ENCODE measurements around the gene PIK3R1. TPM values are rescaled to one million over a fixed set of nuclear protein-coding genes. Genes with fewer than 3 reads are reported as not detected.

The PIK3R1 gene
- polyA plus RNA-seq, 1 donor, result 92.7 TPM

- DNase-seq, result no peak
These were observed 35.2 kb downstream of the PIK3R1 start for GRCh38 chr5:68250661-68251298.

DNA sequence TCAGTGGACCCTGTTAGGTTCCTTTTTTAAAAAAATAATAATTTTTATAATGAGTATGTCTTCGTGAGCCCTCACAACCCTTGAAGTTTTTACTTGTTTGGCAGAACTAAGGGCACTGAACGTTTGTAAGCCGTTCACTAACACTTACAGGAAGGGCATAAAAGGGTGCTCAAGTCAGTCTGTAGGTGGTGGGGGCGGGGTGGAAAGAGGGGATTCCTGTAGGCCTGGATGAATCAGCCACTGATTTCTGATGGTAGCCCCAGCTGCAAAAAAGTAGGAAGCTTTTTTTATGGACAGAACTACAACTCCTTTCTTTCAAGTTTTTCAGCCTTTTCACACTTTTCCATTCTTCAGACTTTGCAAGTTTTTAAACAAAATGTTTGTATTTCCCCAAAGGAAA is 35.8 kb downstream of the PIK3R1 start:
- no peak for DNase-seq

DNA sequence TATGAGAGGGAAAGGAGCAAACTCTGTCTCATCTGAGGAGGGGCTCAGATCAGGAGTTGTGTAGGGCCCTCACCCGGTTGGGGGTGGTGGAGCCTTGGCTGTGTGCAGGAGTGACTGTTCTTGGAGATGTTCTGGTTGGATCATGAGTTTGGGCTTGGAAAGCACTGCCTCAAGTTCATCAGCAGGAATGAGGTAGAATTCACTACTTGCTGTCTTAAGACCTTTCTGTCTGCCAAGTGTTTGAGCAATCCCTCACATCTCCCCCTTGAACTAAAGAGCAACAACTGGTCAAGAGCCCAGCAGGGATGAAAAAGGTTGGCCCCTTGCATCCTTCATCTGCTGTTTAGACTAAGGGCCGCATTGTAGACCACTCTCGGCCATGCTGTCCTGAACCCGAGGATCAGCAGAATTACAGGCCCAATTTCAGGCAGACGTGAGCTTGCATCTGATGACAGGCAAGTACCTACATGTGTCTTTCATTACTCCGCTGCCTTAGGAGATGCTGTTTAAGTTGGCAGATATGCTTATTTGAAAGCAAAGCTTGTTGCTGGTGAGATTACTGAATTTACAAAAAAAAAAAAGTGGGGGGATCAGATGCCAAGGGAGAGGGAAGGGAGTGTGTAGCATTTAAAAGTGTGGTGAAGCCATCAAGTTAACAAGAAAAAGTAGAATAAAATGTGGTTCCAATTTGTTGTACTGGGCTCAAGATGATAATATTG is 36.4 kb downstream of the PIK3R1 start:
- no peak for DNase-seq

DNA sequence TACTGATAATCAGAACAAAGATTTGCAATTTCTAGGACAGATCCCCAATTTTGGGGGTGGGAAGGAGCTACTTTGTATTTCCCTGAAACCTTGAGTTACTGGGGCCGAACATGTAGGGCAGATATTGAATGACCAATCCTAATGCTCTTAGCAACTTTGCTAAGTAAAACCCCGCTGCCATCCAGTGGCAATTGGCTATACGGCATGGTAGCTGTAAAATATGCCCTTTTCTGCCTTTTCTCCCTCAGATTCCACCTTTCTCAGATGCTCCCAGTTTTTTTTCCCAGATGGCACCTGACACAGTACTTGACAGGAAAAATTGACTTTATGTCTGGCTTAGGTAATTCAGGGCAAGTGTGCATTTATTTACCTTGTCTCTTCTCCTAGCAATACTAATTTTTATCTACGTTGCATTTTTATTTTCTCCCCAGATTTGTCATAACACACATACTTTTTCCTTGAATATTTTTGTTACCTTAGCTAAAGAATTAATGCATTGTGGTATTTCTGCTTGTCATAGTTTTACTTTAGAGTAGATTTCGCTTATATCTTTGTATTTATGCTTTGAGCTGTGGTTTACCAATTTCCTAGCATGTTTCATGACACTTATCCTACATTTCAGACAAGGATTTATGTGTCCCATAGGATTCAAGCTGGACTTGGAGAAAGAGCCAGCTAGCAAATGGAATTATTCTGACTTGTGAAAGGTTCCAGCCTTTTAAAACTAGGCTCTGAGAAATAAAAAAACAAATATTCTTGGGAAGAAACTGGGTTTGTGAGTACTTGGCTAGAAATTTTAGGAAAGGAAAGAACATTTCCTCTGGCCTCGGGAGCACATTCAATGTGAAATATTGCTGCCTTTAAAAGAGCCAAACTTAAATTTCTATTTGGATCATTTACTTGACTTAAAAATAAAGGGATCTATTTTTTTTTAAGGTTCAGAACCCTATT is 37.4 kb downstream of the PIK3R1 start:
- DNase-seq, result peak; percentile 71

GRCh38 chr5:68253624-68254585 is 38.3 kb downstream of the PIK3R1 start:
- no peak for DNase-seq

GRCh38 chr5:68254810-68255209 is 39.3 kb downstream of the PIK3R1 start:
- DNase-seq, result no peak

- DNase-seq, result no peak
These were observed 40.0 kb downstream of the PIK3R1 start for GRCh38 chr5:68255305-68256120.

GRCh38 chr5:68257210-68257609 is 41.7 kb downstream of the PIK3R1 start:
- no peak for DNase-seq

GRCh38 chr5:68258531-68258930 is 43.0 kb downstream of the PIK3R1 start:
- DNase-seq, result no peak

- DNase-seq, result no peak
These were observed 44.1 kb downstream of the PIK3R1 start for GRCh38 chr5:68259700-68260099.

GRCh38 chr5:68260467-68260866 is 44.9 kb downstream of the PIK3R1 start:
- no peak for DNase-seq

- DNase-seq, result no peak
These were observed 45.6 kb downstream of the PIK3R1 start for GRCh38 chr5:68261169-68261568.

DNA sequence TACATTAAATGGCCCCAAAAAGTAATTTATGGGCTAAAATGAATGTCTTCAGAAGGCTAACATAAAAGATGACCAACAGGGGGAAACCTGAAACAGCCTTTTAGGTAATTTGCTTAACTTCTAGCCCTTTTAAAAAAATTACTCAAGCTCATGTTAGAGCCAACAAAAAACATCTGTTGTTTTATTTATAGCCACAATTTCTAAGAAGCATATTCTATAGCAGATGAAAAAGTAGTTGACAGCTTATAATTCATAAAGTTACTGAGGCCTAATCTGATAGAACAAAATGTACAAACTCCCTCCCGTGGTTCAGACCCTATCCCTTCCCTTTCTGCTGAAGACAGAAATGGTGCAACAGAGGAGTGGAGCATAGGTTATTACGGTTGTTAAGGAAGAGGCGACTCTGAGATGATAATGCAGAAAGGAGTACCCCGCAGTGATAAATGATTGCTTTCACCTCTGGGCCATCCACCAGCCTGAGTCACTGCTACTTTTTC is 46.1 kb downstream of the PIK3R1 start:
- DNase-seq, result no peak

DNA sequence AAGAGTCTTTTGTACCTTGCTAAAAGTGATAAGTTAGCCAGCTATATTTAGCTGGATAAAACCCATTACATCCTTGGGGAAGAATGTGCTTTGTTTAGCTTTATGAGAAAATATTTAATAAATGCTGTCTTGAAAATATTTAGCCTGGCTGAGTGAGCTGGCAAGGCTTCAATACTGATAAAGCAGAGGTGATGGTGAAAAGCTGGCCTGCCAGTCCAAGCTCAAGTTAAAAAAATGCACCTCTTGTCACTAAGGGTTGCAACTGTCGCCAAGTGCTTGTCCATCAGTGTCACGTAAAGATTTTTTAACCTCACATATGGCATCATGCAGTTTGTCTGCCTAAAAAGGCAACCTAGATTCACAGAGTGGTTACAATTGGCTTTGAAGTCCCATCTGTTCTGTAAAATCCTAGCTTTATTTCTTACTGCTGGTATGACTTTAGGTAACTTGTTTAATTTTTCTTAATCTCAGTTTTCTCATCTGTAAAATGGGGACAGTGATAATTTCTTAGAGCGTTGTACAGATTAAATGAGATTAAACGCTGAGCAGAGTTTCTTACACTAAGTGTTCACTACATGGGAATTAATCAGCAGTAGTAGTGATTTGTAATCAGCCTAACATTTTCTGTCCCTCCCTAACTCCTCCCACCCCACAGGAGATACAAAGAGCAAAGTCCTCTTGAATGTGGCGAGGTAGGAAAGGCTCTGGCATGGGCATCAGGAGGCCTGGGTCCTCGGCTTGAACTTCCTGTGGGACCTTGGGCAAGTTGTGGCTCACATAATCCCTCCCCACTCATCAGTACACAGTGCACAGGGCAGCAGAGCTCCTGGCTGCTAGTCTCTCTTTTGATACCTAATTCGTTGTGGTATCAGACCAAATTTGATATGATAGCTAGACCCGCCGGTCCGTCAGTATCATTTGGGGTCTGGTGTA is 48.7 kb downstream of the PIK3R1 start:
- DNase-seq, result no peak

DNA sequence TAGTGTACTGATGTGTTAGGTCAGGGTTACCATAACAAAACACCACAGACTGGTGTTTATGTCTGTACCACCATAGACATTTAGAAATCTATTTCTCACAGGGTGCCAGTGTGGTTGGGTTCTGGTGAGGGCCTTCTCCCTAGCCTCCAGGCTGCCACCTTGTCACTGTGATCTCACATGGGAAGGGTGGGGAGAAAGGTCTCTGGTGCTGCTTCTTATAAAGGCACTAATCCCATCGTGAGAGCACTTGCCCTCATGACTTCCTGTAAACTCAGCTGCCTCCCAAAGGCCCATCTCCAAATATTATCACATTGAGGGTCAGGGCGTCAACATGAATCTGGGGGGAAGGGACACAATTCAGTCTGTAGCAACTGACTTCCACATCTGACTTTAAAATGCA is 49.8 kb downstream of the PIK3R1 start:
- no peak for DNase-seq

DNA sequence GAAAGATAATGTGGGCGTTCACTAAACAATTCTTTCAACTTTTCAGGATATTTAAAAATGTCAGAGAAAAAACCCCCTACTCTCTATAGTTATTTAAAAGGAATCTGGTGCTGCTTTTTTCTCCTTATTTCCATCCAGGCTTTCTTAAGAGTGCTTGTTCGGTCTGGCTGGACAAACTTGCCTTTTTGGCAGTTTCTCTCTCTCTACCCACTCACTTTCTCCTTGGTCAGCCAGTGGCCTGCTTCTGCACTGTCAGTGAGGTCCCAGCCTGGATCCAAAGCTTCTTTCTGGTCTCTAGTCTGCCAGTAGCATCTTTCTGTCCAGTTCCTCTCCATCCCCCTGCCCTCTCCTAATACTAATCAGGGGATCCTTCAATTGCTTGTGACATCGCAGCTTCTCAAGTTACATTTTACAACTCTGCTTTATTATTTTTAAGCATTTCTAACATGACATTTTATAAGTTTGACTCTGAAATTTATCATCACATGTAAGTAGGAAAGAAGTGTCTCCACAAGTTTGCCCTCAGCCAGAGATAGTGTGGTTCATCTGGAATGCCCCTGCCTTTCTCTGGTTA is 50.4 kb downstream of the PIK3R1 start:
- no peak for DNase-seq

DNA sequence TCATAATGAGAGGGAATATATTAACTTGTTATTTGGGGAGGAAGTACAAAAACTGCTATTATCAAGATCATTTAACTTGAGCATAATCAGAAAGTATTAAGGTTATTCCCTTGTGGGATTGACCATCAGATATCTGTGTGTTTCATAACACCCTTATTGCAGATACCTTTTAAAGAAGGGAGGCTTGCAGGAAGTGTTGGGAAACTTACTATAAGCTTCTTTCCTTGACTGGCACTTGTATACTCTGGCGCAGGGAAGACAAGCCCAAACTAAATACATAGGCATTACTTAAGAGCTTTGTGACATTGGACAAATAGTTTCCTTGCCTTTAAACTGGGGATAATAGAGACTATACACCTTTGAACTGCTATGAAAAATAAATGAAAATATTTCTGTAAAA is 50.9 kb downstream of the PIK3R1 start:
- DNase-seq, result no peak

DNA sequence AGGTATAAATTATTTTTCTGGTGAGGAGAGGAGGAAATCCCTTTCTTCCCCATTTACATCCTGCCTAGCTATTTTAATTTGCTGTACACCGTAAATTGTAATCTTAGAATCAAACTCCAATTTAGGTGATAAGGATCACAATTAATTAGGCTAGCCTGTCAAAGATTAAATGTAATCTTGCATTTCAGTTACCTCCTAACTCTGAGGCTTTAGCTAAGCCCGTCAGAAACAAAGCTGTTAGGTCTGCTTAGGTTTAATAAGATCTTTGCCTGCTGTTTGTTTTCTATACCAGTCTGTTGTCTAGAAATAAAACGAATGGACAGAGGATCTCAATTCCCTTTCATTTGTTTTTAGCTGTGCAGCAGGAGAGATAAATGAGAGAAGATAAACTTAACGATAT is 51.5 kb downstream of the PIK3R1 start:
- DNase-seq, result no peak

All from left kidney (tissue), 2 donors.